H1 (cell line): Measurements from ENCODE around the gene ZNF644. TPM values are rescaled to one million over a fixed set of nuclear protein-coding genes. Genes with fewer than 3 reads are reported as not detected.

ENCODE experiments used
- KDM4A ChIP-seq: IDR thresholded peaks from one replicate; pipeline ENCODE4 v1.7.1; 2012; ENCODE audit warnings: low read depth, mild to moderate bottlenecking, moderate library complexity, low read length, inconsistent platforms; ENCODE audit not compliant: severe bottlenecking
- TAF1 ChIP-seq: IDR thresholded peaks from 2 replicates; pipeline ENCODE4 v1.6.1; 2011; ENCODE audit warnings: mild to moderate bottlenecking, low read depth, low read length
- polyA plus RNA-seq, 7 experiments: library from polyadenylated mRNA; depleted of rRNA in 3 of 7; stranded (reverse) in 5 of 7; unstranded in 2 of 7; fragments of >200 nt in 5 of 7; fragments of 200-250 nt in 2 of 7; gene quantifications; 1 replicate in 5 of 7; 2 replicates in 1 of 7; 4 replicates in 1 of 7; pipeline versions ENCODE4 v1.2.1 to v1.2.3, GENCODE V29; 2011 to 2013; ENCODE audit warnings: missing spikeins in 2 of 7, mixed read lengths in 2 of 7
- total RNA-seq: library from RNA; stranded (reverse); fragmentation: NEBNext Ultra II Directional; extraction: Animal tissue kit (Norgen Biotek cat#: 25700); gene quantifications from 2 replicates; pipeline ENCODE4 v1.2.1, GENCODE V29; 2021
- TF ChIP-seq, protein P1 (sequence below): IDR thresholded peaks from 2 replicates; pipeline ENCODE4 v1.6.1; 2012; ENCODE audit warnings: inconsistent platforms

ZNF644 gene
- total and polyA plus RNA-seq, 2 of the 8 experiments (the other 6 are each of a cell fraction or from before 2014, with no cell fraction given): 14.5 to 93.5 TPM

DNA sequence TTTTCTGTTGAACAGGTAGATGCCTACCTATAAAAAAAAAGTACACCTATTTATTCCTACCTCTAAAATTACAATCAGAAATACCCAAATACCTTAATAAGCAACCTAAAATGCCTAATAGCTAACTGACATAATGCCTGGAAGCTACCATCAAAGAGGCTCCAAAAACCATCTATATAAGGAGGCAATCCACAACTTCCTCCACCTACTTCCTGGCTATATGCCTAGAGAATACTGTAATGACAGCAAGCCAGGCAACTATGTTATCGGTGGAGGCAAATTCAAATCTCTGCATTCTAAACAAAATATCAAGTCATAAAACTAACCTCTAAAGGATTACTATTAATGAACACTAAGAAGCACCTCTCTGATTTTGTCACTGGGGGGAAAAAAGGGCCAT lies 10.1 kb downstream of the ZNF644 start (continued):
- TF ChIP-seq TAF1 (no peak), KDM4A (no peak)
- TF ChIP-seq, protein P1, sequence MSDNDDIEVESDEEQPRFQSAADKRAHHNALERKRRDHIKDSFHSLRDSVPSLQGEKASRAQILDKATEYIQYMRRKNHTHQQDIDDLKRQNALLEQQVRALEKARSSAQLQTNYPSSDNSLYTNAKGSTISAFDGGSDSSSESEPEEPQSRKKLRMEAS: no peak
- TF ChIP-seq, all 59 proteins: peak for 0
